Heart left ventricle (tissue), 13 donors: Measurements from ENCODE around the gene PRKN.

Experiments used
- CTCF ChIP-seq, 12 donors: fragments of 200-600 bp; sonication (generic) in 4 of 12; IDR thresholded peaks; one replicate each; pipeline versions ENCODE4 v1.5.0 to v1.8.0; 2018 to 2022; ENCODE audit warnings: antibody characterized with exemption in 12 of 12, mild to moderate bottlenecking in 5 of 12
- POLR2A ChIP-seq, 2 donors: fragments of 450-650 bp; IDR thresholded peaks; one replicate each; pipeline ENCODE4 v1.6.1; 2017; ENCODE audit warnings: antibody characterized with exemption in 2 of 2, mild to moderate bottlenecking in 2 of 2, moderate library complexity in 2 of 2
- donor health status: ischemic (EF 13 %, LVEDD 7.1; RV severe dilation, severe dysfunction).
- donor health status: DM: no; HTN: yes; CAD: no.
- donor health status: DM: no; HTN: no; CAD: no.
- donor health status: ischemic (EF 25% LVEDD 6.9; RV normal size, moderate dysfunction).
- donor health status: ischemic (EF 25% LVEDD 5.7; RV mildly dilated, moderate dysfunction).
- donor health status: ischemic (EF 35%, LVEDD 5.7; RV mildly dilated, moderate dysfunction).
- donor health status: nonischemic (EF 11% LVEDD 7.7; RV severe dilation, severe dysfunction).
- donor health status: DM: yes; HTN: yes; CAD: no.
- donor health status: PGD.
- donor health status: ischemic (EF 29% LVEDD 5.4; RV normal size, mild dysfunction).
- donor health status: nonischemic (EF 23%, LVEDD 6.1; RV moderate dilation, normal function).

GRCh38 chr6:161546632-161547031 is 1180.9 kb downstream of the PRKN start:
- TF ChIP-seq CTCF (IDR thresholded peaks at IDR 0.05) (no peak), POLR2A (IDR thresholded peaks at IDR 0.05) (no peak)
